HCT116 (cell line): ENCODE data around the gene PCDHGA9.

Experiments
- CEBPB ChIP-seq: IDR thresholded peaks from 2 replicates; pipeline ENCODE4 v1.6.1; 2012; ENCODE audit warnings: low read depth
- ELF1 ChIP-seq: IDR thresholded peaks from 2 replicates; pipeline ENCODE4 v1.6.1; 2012; ENCODE audit warnings: low read depth, borderline replicate concordance
- EZH2 ChIP-seq: fragments of 200-600 bp; sonication (generic); IDR thresholded peaks from 2 replicates; pipeline ENCODE4 v1.6.1; 2017; ENCODE audit warnings: antibody characterized with exemption, mixed run types
- EZH2phosphoT487 ChIP-seq: fragments of 200-600 bp; IDR thresholded peaks from 2 replicates; pipeline ENCODE4 v1.6.1; 2018; ENCODE audit warnings: antibody characterized with exemption, borderline replicate concordance
- JUND ChIP-seq: IDR thresholded peaks from 2 replicates; pipeline ENCODE4 v1.6.1; 2012
- POLR2A ChIP-seq: IDR thresholded peaks from 2 replicates; pipeline ENCODE4 v1.7.0; 2011; ENCODE audit warnings: borderline replicate concordance; ENCODE audit not compliant: insufficient read depth, insufficient read length; ENCODE audit errors: extremely low read depth
- POLR2AphosphoS5 ChIP-seq: IDR thresholded peaks from 2 replicates; pipeline ENCODE4 v1.6.1; 2011; ENCODE audit warnings: mild to moderate bottlenecking, low read depth, low read length, moderate library complexity
- RAD21 ChIP-seq: IDR thresholded peaks from 2 replicates; pipeline ENCODE4 v1.6.1; 2012; ENCODE audit warnings: low read depth, mild to moderate bottlenecking
- SIN3A ChIP-seq: IDR thresholded peaks from 2 replicates; pipeline ENCODE4 v1.6.1; 2012; ENCODE audit warnings: low read depth
- TCF7L2 ChIP-seq: IDR thresholded peaks from 2 replicates; pipeline ENCODE4 v1.7.0; 2011; ENCODE audit warnings: borderline replicate concordance, inconsistent platforms; ENCODE audit not compliant: insufficient read depth, insufficient read length; ENCODE audit errors: extremely low read depth
- ZNF274 ChIP-seq: fragments of 200-500 bp; sonication (Bioruptor generic); IDR thresholded peaks from 2 replicates; pipeline ENCODE4 v1.6.1; 2014; ENCODE audit warnings: mild to moderate bottlenecking, low read depth, low read length, inconsistent platforms
- TF ChIP-seq, protein P1 (sequence below), 3 experiments: fragments of 200-600 bp in 1 of 3; sonication (generic) in 1 of 3; IDR thresholded peaks in 2 of 3; conservative IDR thresholded peaks in 1 of 3; 2 replicates each; pipeline ENCODE4 v1.5.1; 2012 to 2017; ENCODE audit warnings: low read depth in 2 of 3, low read length in 2 of 3, antibody characterized with exemption in 1 of 3, borderline replicate concordance in 1 of 3, control low read depth in 1 of 3, mild to moderate bottlenecking in 1 of 3, mixed read lengths in 1 of 3, mixed run types in 1 of 3, moderate library complexity in 1 of 3; ENCODE audit not compliant: insufficient read depth in 1 of 3
- TF ChIP-seq, protein P2 (sequence below): IDR thresholded peaks from 2 replicates; pipeline ENCODE4 v1.6.1; 2011; ENCODE audit warnings: mild to moderate bottlenecking, low read length, moderate library complexity; ENCODE audit not compliant: insufficient replicate concordance; ENCODE audit errors: extremely low read depth
- TF ChIP-seq, protein P3 (sequence below): IDR thresholded peaks from 2 replicates; pipeline ENCODE4 v1.6.1; 2012

DNA sequence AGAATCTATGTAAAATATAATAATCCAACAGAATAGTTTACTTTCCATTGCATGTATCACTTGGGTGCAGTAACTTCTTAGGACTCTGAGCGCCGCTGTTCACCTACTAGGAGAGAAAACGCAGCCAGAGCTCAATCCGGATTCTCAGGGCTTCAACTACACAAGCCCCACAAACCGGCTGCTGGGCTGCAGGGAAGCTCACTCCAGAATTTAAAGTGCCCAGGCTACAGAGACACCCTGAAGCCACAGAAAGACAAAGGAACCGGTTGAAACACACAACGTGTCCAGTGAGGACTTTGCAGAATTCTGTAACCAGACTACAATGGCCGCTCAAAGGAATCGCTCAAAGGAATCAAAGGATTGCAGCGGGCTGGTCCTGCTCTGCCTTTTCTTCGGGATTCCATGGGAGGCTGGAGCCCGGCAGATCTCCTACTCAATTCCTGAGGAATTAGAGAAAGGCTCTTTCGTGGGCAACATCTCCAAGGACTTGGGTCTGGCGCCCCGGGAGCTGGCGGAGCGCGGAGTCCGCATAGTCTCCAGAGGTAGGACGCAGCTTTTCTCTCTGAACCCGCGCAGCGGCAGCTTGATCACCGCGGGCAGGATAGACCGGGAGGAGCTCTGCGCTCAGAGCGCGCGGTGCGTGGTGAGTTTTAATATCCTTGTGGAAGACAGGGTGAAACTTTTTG is 10.4 kb downstream of the PCDHGA9 start, which contains the start of gene PCDHGA10:
- TF ChIP-seq ZNF274 (no peak), JUND (no peak), EZH2phosphoT487 (no peak), POLR2A (no peak), CEBPB (no peak), EZH2 (no peak), SIN3A (no peak), POLR2AphosphoS5 (peak; percentile 24; the same call in 1 of the 2 replicates), RAD21 (peak; percentile 94), TCF7L2 (no peak), ELF1 (no peak)
- TF ChIP-seq, protein P1, sequence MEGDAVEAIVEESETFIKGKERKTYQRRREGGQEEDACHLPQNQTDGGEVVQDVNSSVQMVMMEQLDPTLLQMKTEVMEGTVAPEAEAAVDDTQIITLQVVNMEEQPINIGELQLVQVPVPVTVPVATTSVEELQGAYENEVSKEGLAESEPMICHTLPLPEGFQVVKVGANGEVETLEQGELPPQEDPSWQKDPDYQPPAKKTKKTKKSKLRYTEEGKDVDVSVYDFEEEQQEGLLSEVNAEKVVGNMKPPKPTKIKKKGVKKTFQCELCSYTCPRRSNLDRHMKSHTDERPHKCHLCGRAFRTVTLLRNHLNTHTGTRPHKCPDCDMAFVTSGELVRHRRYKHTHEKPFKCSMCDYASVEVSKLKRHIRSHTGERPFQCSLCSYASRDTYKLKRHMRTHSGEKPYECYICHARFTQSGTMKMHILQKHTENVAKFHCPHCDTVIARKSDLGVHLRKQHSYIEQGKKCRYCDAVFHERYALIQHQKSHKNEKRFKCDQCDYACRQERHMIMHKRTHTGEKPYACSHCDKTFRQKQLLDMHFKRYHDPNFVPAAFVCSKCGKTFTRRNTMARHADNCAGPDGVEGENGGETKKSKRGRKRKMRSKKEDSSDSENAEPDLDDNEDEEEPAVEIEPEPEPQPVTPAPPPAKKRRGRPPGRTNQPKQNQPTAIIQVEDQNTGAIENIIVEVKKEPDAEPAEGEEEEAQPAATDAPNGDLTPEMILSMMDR (IDR thresholded peaks at IDR 0.05 in 2 of 3, conservative IDR thresholded peaks at IDR 0.05 in 1 of 3; ENCODE audit: borderline replicate concordance in 1 of 3, insufficient read depth in 1 of 3, low read depth in 2 of 3, low read length in 2 of 3), result peak; percentile 84 to 96 (median 86)
- TF ChIP-seq, protein P2, sequence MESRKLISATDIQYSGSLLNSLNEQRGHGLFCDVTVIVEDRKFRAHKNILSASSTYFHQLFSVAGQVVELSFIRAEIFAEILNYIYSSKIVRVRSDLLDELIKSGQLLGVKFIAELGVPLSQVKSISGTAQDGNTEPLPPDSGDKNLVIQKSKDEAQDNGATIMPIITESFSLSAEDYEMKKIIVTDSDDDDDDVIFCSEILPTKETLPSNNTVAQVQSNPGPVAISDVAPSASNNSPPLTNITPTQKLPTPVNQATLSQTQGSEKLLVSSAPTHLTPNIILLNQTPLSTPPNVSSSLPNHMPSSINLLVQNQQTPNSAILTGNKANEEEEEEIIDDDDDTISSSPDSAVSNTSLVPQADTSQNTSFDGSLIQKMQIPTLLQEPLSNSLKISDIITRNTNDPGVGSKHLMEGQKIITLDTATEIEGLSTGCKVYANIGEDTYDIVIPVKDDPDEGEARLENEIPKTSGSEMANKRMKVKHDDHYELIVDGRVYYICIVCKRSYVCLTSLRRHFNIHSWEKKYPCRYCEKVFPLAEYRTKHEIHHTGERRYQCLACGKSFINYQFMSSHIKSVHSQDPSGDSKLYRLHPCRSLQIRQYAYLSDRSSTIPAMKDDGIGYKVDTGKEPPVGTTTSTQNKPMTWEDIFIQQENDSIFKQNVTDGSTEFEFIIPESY, result no peak
- TF ChIP-seq, protein P3, sequence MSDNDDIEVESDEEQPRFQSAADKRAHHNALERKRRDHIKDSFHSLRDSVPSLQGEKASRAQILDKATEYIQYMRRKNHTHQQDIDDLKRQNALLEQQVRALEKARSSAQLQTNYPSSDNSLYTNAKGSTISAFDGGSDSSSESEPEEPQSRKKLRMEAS, result peak; percentile 10; the same call in 1 of the 2 replicates
